Common myeloid progenitor, CD34-positive (primary cell): Measurements from ENCODE around the gene BCL11A.
"Not testable (repeated sequence)": the region's sequence is repeated elsewhere in the genome, so short reads cannot be mapped to it uniquely, and the experiment has no call there.

Experiments used
- CTCF ChIA-PET: fragments of 350-600 bp; sonication (Branson Sonifier 250); formaldehyde crosslinking; loops from one replicate; lab custom pipeline; 2021; ENCODE audit warnings: antibody characterized with exemption; lab: Charles Lee
- POLR2A ChIA-PET: fragments of 350-600 bp; sonication (Branson Sonifier 250); formaldehyde crosslinking; loops from one replicate; lab custom pipeline; 2021; ENCODE audit warnings: antibody characterized with exemption; lab: Charles Lee
- DNase-seq, 3 donors: peaks; one replicate each; pipeline versions ENCODE4 v3.0.0 to v3.0.0-alpha.2; 2013
- H3K27ac ChIP-seq, 2 experiments: 1 replicate in 1 of 2; 2 replicates in 1 of 2; pipeline ENCODE4 v1.7.0; 2013; ENCODE audit warnings: inconsistent platforms in 2 of 2, low read length in 2 of 2, mild to moderate bottlenecking in 2 of 2, low read depth in 1 of 2, moderate library complexity in 1 of 2; ENCODE audit not compliant: severe bottlenecking in 2 of 2, insufficient read depth in 1 of 2, poor library complexity in 1 of 2
- H3K27me3 ChIP-seq, 5 experiments: replicated peaks in 2 of 5; 1 replicate in 3 of 5; 2 replicates in 2 of 5; pipeline versions ENCODE4 v1.6.1 to v1.7.0; 2013; ENCODE audit warnings: low read length in 4 of 5, mild to moderate bottlenecking in 2 of 5, moderate library complexity in 2 of 5, inconsistent platforms in 1 of 5; ENCODE audit not compliant: insufficient read depth in 5 of 5, control insufficient read depth in 4 of 5
- H3K36me3 ChIP-seq, 4 experiments: 1 replicate in 2 of 4; 2 replicates in 2 of 4; pipeline versions ENCODE4 v1.6.1 to v1.7.0; 2013; ENCODE audit warnings: low read length in 3 of 4, control low read depth in 1 of 4, mild to moderate bottlenecking in 1 of 4; ENCODE audit not compliant: control insufficient read depth in 4 of 4, insufficient read depth in 4 of 4
- H3K4me1 ChIP-seq, 4 experiments: 1 replicate in 3 of 4; 2 replicates in 1 of 4; pipeline versions ENCODE4 v1.6.1 to v1.7.1; 2013; ENCODE audit warnings: low read length in 3 of 4, mild to moderate bottlenecking in 3 of 4, control low read depth in 1 of 4, inconsistent platforms in 1 of 4, moderate library complexity in 1 of 4; ENCODE audit not compliant: control insufficient read depth in 4 of 4, insufficient read depth in 4 of 4; ENCODE audit errors: control extremely low read depth in 1 of 4
- H3K4me3 ChIP-seq, 7 experiments: 1 replicate in 4 of 7; 2 replicates in 3 of 7; pipeline versions ENCODE4 v1.5.1 to v1.7.0; 2013; ENCODE audit warnings: mild to moderate bottlenecking in 7 of 7, low read length in 6 of 7, moderate library complexity in 6 of 7, inconsistent platforms in 2 of 7, low read depth in 2 of 7, control low read depth in 1 of 7; ENCODE audit not compliant: insufficient read depth in 4 of 7, control insufficient read depth in 1 of 7; ENCODE audit errors: extremely low read depth in 1 of 7
- H3K9me3 ChIP-seq, 5 experiments: 1 replicate in 4 of 5; 2 replicates in 1 of 5; pipeline versions ENCODE4 v1.6.1 to v1.7.1; 2013; ENCODE audit warnings: low read length in 4 of 5, mild to moderate bottlenecking in 2 of 5, inconsistent platforms in 1 of 5, low read depth in 1 of 5, moderate library complexity in 1 of 5; ENCODE audit not compliant: control insufficient read depth in 4 of 5, insufficient read depth in 2 of 5; ENCODE audit errors: control extremely low read depth in 1 of 5
- WGBS: methylation state at CpG from one replicate; pipeline ENCODE4 v1.1.5; 2013; ENCODE audit not compliant: insufficient coverage; 5-methylcytosine and 5-hydroxymethylcytosine counted together

Gene BCL11A

GRCh38 chr2:60424233-60424632 is 129.2 kb downstream of the BCL11A start:
- H3K36me3 ChIP-seq, result no peaks in the 10 kb centered on the region
- ChIA-PET CTCF (interaction anchor here (1.1 to 2.0 kb wide), 3 partner anchors 9 to 16 kb away, joined by 3 to 9 read pairs (median 4); no protein-coding TSS in a partner anchor), POLR2A (interaction anchor here (1.2 kb wide), 1 partner anchor 16 kb away, joined by 4 read pairs; no protein-coding TSS in a partner anchor)
- no peak overlapping the region for H3K4me3 ChIP-seq
- H3K4me1 ChIP-seq, result peaks cover 0 to 16% (median 2%) of the 10 kb centered on the region in 4 experiments
- H3K27ac ChIP-seq, result no peak overlapping the region
- H3K27me3 ChIP-seq, result no peaks in the 10 kb centered on the region
- DNase-seq, result no peak
- peaks cover 0 to 2% (median 0%) of the 10 kb centered on the region in 5 experiments for H3K9me3 ChIP-seq
- WGBS, result 64% methylated on average over 2 of the region's 5 CpGs

- Histone ChIP-seq H3K27ac (no peak overlapping the region), H3K4me3 (no peak overlapping the region), H3K4me1 (peaks cover 0 to 16% (median 2%) of the 10 kb centered on the region in 4 experiments), H3K36me3 (no peaks in the 10 kb centered on the region), H3K27me3 (no peaks in the 10 kb centered on the region), H3K9me3 (peaks cover 0 to 1% (median 0%) of the 10 kb centered on the region in 5 experiments)
- WGBS, result no CpG with 5 or more reads among the region's 1 CpG
- CTCF ChIA-PET, result interaction anchor here (1.8 to 2.0 kb wide), 2 partner anchors 13 to 16 kb away, joined by 4 to 9 read pairs; no protein-coding TSS in a partner anchor
- no peak for DNase-seq
- POLR2A ChIA-PET, result interaction anchor here (1.2 kb wide), 1 partner anchor 16 kb away, joined by 4 read pairs; no protein-coding TSS in a partner anchor
Observed at GRCh38 chr2:60423505-60423904, 129.9 kb downstream of the BCL11A start.

- no peak for DNase-seq
- WGBS, result 97% methylated on average over 3 of the region's 7 CpGs
- Histone ChIP-seq H3K36me3 (no peaks in the 10 kb centered on the region), H3K27me3 (no peaks in the 10 kb centered on the region), H3K9me3 (no peaks in the 10 kb centered on the region), H3K27ac (no peak overlapping the region), H3K4me1 (peaks cover 0 to 16% (median 2%) of the 10 kb centered on the region in 4 experiments), H3K4me3 (no peak overlapping the region)
- ChIA-PET CTCF (interaction anchor here (2.0 kb wide), 1 partner anchor 17 kb away, joined by 9 read pairs; no protein-coding TSS in a partner anchor), POLR2A (interaction anchor here (1.2 kb wide), 1 partner anchor 17 kb away, joined by 4 read pairs; no protein-coding TSS in a partner anchor)
Observed at GRCh38 chr2:60422826-60423483, 130.5 kb downstream of the BCL11A start.

- no CpG with 5 or more reads among the region's 1 CpG for WGBS
- H3K4me3 ChIP-seq, H3K27me3 ChIP-seq, H3K27ac ChIP-seq, POLR2A ChIA-PET, DNase-seq, H3K9me3 ChIP-seq, H3K36me3 ChIP-seq: not testable (repeated sequence)
- CTCF ChIA-PET, result interaction anchor here (1.5 kb wide), 1 partner anchor 11 kb away, joined by 4 read pairs; no protein-coding TSS in a partner anchor
- peaks cover 8 to 38% (median 33%) of the 10 kb centered on the region in 4 experiments for H3K4me1 ChIP-seq
Observed at GRCh38 chr2:60417210-60417609, 136.2 kb downstream of the BCL11A start.

- POLR2A ChIA-PET, result interaction anchor here (0.7 kb wide), 1 partner anchor 32 kb away, joined by 3 read pairs; no protein-coding TSS in a partner anchor
Observed at GRCh38 chr2:60416221-60417008, 137.0 kb downstream of the BCL11A start.

GRCh38 chr2:60415814-60416213 is 137.6 kb downstream of the BCL11A start:
- H3K27me3 ChIP-seq, result no peaks in the 10 kb centered on the region
- POLR2A ChIA-PET, result interaction anchor here (0.7 kb wide), 1 partner anchor 31 kb away, joined by 3 read pairs; no protein-coding TSS in a partner anchor
- CTCF ChIA-PET, result interaction anchor here (1.2 to 1.5 kb wide), 2 partner anchors 12 to 19 kb away, joined by 4 read pairs; no protein-coding TSS in a partner anchor

More at GRCh38 chr2:60416221-60417008, 137.0 kb downstream of the BCL11A start:
- no peaks in the 10 kb centered on the region for H3K27me3 ChIP-seq
- CTCF ChIA-PET, result interaction anchor here (1.2 to 1.5 kb wide), 2 partner anchors 12 to 18 kb away, joined by 4 read pairs; no protein-coding TSS in a partner anchor
- no peaks in the 10 kb centered on the region for H3K9me3 ChIP-seq
- 57% methylated on average over 7 of the region's 10 CpGs for WGBS
- DNase-seq, result peak in 1 of 3 donors; percentile 44
- no peak overlapping the region for H3K4me3 ChIP-seq
- H3K27ac ChIP-seq, result no peak overlapping the region
- H3K36me3 ChIP-seq, result no peaks in the 10 kb centered on the region
- H3K4me1 ChIP-seq, result peaks cover 11 to 46% (median 41%) of the 10 kb centered on the region in 4 experiments

More at GRCh38 chr2:60415814-60416213, 137.6 kb downstream of the BCL11A start:
- H3K4me1 ChIP-seq, result peaks cover 17 to 52% (median 47%) of the 10 kb centered on the region in 4 experiments
- H3K9me3 ChIP-seq, result no peaks in the 10 kb centered on the region
- H3K36me3 ChIP-seq, result no peaks in the 10 kb centered on the region
- no peak overlapping the region for H3K27ac ChIP-seq
- no peak for DNase-seq
- H3K4me3 ChIP-seq, result no peak overlapping the region
